ENCODE data around the gene MRE11. TPM values are rescaled to one million over a fixed set of nuclear protein-coding genes. Genes with fewer than 3 reads are reported as not detected.

The MRE11 gene
- total RNA-seq, 1 donor from 2014 or later: 14.1 TPM

Small RNA genes within 50 kb of the gene (microRNA-seq; reads per million reads assigned to microRNA genes)
- 2.2 reads per million for gene MIR548L (ENCODE audit: borderline number of aligned reads)

Other genes with a start within 250 kb of the MRE11 start
- not detected for gene IZUMO1R, start 189.3 kb downstream of the MRE11 start, total RNA-seq
- gene GPR83, start 92.4 kb downstream of the MRE11 start, total RNA-seq: not detected
- gene ANKRD49, start 140 bp upstream of the MRE11 start, total RNA-seq: 10.1 TPM
- not detected for gene C11orf97, start 18.6 kb upstream of the MRE11 start, total RNA-seq
- 5.5 TPM for gene FUT4, start 50.1 kb upstream of the MRE11 start, total RNA-seq
- gene PIWIL4, start 73.5 kb upstream of the MRE11 start, total RNA-seq: 1.5 TPM